Measurements from ENCODE around the gene ZGPAT. TPM values are rescaled to one million over a fixed set of nuclear protein-coding genes. Genes with fewer than 3 reads are reported as not detected.

The ZGPAT gene
- total RNA-seq, 1 donor from 2014 or later = 32.8 TPM

DNA sequence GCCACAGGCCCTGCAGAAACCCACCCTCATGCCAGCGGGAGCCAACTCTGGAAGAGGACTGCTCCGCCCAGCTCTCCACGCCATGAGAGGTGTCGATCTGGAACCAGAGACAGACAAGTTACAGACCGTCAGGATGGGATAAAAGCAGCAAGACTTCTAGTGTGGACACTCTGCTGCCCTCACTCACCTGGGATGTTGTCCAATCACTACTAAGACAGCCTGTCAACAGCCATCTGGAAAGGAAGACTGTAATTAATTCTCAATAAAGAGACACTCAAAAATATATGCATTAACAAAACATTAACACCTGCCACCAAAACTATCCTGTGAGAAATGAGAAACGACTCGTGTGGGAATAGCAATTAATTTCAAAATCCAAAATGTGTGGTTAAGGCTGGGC, 60.0 kb downstream of the ZGPAT start:
- H3K4me3 Mint-ChIP-seq = no peak overlapping the region
- peaks cover 5% of the 10 kb centered on the region for H3K36me3 Mint-ChIP-seq
- TF ChIP-seq, protein P1, sequence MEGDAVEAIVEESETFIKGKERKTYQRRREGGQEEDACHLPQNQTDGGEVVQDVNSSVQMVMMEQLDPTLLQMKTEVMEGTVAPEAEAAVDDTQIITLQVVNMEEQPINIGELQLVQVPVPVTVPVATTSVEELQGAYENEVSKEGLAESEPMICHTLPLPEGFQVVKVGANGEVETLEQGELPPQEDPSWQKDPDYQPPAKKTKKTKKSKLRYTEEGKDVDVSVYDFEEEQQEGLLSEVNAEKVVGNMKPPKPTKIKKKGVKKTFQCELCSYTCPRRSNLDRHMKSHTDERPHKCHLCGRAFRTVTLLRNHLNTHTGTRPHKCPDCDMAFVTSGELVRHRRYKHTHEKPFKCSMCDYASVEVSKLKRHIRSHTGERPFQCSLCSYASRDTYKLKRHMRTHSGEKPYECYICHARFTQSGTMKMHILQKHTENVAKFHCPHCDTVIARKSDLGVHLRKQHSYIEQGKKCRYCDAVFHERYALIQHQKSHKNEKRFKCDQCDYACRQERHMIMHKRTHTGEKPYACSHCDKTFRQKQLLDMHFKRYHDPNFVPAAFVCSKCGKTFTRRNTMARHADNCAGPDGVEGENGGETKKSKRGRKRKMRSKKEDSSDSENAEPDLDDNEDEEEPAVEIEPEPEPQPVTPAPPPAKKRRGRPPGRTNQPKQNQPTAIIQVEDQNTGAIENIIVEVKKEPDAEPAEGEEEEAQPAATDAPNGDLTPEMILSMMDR (conservative IDR thresholded peaks at IDR 0.05) = no peak
- DNase-seq (ENCODE audit: extremely low spot score, unreplicated experiment) = no peak
- no peak overlapping the region for H3K27ac Mint-ChIP-seq
- no peaks in the 10 kb centered on the region for H3K4me1 Mint-ChIP-seq (ENCODE audit: unreplicated experiment)
- no peaks in the 10 kb centered on the region for H3K27me3 Mint-ChIP-seq
- no peaks in the 10 kb centered on the region for H3K9me3 Mint-ChIP-seq

DNA sequence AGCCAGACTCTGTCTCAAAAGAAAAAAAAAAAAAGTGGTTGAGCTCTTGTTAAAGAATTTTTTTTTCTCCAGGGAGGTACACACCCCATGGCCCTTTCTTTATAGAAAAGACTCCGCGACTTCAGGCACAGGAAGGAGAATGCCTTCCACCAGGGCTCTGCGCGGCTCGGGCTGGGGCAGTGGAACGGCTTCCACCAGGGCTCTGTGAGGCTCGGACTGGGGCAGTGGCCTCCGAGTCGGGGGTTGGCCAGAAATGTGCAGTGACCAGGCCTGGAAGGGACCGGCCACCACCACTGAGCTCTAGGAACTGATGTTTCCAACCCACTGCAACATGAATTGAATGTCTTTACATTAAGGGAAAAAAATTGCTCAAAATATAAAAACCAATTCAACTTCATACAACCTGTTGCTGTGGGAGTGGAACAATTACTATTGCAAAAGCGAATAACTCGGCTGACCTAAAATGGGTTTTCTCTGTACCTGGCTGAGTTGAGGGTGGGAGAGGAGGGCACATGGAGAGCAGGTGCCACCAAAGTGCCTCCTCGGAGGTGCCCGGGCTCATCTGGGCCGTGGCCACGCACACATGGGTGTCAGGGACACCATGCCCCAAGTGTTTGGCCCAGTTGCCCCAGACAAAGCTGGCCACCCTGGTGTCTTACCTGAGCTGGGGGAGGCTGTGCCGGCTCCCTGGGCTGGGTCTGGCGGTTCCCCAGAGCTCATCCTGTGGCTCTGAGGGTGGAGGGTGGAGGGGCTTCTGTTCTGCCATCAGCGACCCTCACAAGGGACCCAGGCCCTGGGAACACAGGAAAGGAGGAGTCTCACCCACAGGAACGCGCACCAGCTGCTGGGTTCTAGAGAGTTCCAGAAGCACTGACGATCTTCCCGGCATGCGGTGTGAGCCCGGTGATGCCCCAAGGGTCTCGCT, 61.0 kb downstream of the ZGPAT start:
- H3K27me3 Mint-ChIP-seq = no peaks in the 10 kb centered on the region
- H3K4me3 Mint-ChIP-seq = no peak overlapping the region
- no peaks in the 10 kb centered on the region for H3K9me3 Mint-ChIP-seq
- TF ChIP-seq, protein P1 (conservative IDR thresholded peaks at IDR 0.05) = no peak
- no peaks in the 10 kb centered on the region for H3K4me1 Mint-ChIP-seq (ENCODE audit: unreplicated experiment)
- no peak overlapping the region for H3K27ac Mint-ChIP-seq
- H3K36me3 Mint-ChIP-seq = peaks cover 5% of the 10 kb centered on the region
- DNase-seq (ENCODE audit: extremely low spot score, unreplicated experiment) = no peak

DNA sequence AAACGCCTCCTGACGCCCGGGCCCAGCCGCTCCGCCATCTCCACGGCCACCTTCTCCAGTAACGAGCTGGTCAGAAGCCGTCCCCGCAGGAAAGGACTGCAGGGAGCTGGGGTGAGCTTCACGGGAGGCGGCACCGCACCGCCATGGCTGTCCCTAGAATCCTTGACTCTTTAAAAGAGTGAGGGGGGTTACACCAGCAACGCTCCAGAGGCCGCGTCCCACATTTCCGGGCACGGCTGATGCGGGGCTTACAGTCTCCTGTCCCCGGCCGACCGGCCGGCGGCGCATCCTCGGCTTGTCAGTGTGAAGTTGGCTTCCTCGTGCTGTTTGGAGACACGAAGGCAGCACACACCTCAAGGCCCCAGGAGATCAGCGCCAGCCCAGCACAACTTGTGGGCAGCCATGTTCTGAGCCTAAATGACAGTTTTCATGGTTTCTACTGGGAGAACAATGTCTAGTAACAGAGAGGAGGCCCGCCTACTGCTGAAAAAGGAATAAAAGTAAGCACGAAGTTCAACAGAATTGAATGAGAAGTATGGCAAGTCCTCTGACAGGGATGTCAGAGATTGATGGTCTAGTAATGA, 62.1 kb downstream of the ZGPAT start:
- H3K36me3 Mint-ChIP-seq = peaks cover 7% of the 10 kb centered on the region
- no peaks in the 10 kb centered on the region for H3K9me3 Mint-ChIP-seq
- no peak overlapping the region for H3K27ac Mint-ChIP-seq
- H3K4me3 Mint-ChIP-seq = no peak overlapping the region
- TF ChIP-seq, protein P1 (conservative IDR thresholded peaks at IDR 0.05) = no peak
- H3K27me3 Mint-ChIP-seq = no peaks in the 10 kb centered on the region
- no peak for DNase-seq (ENCODE audit: extremely low spot score, unreplicated experiment)
- H3K4me1 Mint-ChIP-seq (ENCODE audit: unreplicated experiment) = peaks cover 2% of the 10 kb centered on the region

DNA sequence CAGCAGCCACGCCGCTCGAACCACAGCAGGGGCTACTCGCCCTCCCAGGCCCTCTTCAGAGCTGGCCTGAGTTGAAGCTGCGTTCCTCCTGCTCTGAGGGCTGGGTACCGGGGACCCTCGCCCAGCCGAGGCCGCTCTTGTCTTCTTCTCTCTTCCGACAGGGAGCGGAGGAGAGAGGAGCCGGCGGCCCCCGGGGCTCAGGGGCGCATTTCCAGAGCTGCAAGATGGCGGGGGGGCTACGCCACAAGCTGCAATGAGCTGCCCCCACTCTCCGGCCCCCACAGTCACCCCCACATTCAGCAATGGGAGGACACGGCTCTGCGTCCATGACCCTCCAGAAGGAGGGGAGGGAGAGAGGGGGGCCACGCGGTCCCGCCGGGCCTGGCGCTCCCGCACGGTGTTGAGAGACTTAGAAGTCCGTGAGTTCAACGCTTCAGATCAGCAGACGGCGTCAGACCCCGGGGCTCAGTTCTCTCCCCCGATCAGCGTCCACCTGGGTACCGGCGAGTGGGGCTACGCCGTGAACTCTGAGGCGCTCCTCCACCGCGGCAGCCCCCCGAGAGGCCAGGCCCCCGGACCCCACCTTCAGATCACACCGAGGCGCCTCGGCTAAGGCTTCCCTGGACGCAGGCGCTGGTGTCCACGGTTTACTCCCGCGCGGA, 63.3 kb downstream of the ZGPAT start:
- H3K4me3 Mint-ChIP-seq = no peak overlapping the region
- TF ChIP-seq, protein P1 (conservative IDR thresholded peaks at IDR 0.05) = no peak
- H3K27me3 Mint-ChIP-seq = no peaks in the 10 kb centered on the region
- H3K4me1 Mint-ChIP-seq (ENCODE audit: unreplicated experiment) = peaks cover 7% of the 10 kb centered on the region
- H3K9me3 Mint-ChIP-seq = no peaks in the 10 kb centered on the region
- H3K36me3 Mint-ChIP-seq = peaks cover 3% of the 10 kb centered on the region
- H3K27ac Mint-ChIP-seq = no peak overlapping the region
- no peak for DNase-seq (ENCODE audit: extremely low spot score, unreplicated experiment)

DNA sequence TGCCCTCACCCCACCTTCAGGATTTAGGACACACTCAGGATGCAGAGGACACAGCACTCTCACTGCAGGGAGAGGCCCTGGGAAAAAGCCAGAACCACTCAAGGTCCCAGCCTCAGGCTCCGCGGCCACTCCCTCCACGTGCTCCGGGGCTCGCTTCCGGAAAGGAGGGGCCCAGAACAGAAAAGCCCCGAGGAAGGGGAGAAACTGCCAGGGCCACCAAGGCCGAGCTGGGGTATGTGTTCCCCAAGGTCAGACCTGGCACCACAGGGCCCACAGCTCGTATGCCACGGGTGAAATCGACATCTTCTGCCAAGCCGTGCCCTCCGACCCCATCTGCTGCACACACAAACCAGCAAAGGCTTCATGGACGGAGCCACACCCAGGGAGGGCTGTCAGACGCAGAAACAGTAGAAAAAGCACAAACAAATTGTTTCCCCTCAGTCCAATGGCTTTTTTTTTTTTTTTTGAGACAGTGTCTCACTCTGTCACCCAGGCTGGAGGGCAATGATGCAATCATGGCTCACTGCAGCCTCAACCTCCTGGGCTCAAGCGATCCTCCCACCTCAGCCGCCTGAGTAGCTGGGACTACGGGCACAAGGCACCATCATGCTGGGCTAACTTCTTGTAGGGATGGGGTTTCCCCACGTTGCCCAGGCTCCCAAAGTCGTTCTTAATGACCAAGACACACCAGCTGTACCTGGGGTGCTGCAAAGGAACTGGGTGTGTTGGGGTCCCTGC, 65.1 kb downstream of the ZGPAT start:
- Mint-ChIP-seq H3K27me3 (no peaks in the 10 kb centered on the region), H3K27ac (no peak overlapping the region), H3K4me1 (ENCODE audit: unreplicated experiment) (peaks cover 10% of the 10 kb centered on the region)

More for the DNA sequence above, 65.1 kb downstream of the ZGPAT start:
- DNase-seq (ENCODE audit: extremely low spot score, unreplicated experiment) = no peak
- TF ChIP-seq, protein P1 (conservative IDR thresholded peaks at IDR 0.05) = no peak
- no peak overlapping the region for H3K4me3 Mint-ChIP-seq
- peaks cover 3% of the 10 kb centered on the region for H3K36me3 Mint-ChIP-seq
- H3K9me3 Mint-ChIP-seq = no peaks in the 10 kb centered on the region

Measured in type B pancreatic cell (in vitro differentiated cells).